Activated CD4-positive, CD25-positive, alpha-beta regulatory T cell treated with anti-CD3 and anti-CD28 coated beads, Interleukin-2, amount 50 U/mL, for 72 hours (primary cell): ENCODE data around the gene TUBB4B.
A peak's percentile ranks its signal among the peaks of the same experiment; 100 is the strongest.

Experiments used
- DNase-seq: peaks from one replicate; pipeline ENCODE4 v3.0.0; 2021

TUBB4B gene

GRCh38 chr9:137226338-137227053 is 14.6 kb upstream of the TUBB4B start:
- no peak for DNase-seq

GRCh38 chr9:137227054-137227852 is 13.8 kb upstream of the TUBB4B start, which contains the start of gene RNF224:
TSS of gene RNF224 (plus strand) at chr9:137227502. CDS start at chr9:137228336, 834 bp downstream.
- DNase-seq: peak; percentile 77

- no peak for DNase-seq
Measured at GRCh38 chr9:137227853-137228505, 13.1 kb upstream of the TUBB4B start.

DNA sequence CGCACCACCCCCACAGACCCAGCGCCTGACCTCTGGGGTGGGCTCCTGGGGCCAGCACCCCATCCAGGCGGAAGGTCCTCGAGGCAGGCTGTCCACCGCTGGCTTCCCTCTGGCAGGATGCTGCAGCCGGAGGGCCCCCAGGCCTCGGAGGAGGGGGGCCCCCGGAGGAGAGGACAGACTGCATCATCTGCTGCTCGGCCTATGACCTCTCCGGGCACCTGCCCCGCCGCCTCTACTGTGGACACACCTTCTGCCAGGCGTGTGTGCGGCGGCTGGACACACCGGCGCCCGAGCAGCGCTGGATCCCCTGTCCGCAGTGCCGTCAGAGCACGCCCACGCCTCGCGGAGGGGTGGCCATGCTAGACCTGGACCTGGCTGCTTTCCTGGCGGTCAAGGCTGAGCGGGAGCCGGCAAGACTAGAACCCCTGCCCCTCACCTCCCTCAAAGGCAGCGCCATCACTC is 12.6 kb upstream of the TUBB4B start:
- DNase-seq: no peak

DNA sequence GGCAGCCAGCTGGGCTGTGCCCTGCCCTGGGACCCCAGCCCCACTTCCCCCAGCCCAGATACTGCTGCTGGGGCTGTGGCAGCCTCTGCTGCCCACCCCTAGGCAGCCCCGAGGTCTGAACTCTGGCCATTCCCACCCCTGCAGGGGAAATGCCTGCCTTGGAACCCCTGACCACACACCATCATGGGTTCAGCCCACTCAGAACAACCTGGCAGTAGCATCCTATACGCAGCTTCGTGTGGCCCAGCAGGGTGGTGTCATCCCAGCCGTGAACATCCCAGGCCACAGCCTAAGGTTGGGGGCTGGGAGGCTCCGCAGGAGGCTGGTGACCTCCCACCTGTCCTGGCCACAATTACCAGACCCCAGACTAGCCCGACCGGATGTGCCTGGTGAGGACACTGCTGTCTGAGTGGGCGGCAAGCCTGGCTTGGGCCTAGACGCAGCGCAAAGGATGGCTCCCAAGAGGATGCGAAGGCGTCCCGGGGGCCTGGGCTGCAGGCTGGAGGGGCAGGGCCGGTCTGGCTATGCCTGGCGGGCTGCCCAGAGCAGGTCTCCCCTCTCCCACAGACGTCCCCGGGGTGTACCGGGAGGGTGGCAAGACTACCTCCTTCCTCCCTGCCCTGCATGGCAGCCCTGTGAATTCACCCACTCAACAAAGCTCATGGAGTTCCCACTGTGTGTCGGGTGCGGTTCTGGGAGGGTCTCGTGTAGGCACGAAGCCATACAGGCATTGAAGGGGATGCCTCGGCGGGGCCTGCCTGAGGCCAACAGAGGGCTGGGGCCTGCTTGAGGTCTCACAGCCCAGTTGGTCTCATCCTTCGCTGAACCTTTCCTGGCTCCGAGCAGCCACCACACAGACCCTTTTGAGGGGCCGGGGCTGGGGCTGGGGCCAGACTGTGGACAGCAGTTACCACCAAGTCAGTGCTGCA is 11.9 kb upstream of the TUBB4B start:
- no peak for DNase-seq

DNA sequence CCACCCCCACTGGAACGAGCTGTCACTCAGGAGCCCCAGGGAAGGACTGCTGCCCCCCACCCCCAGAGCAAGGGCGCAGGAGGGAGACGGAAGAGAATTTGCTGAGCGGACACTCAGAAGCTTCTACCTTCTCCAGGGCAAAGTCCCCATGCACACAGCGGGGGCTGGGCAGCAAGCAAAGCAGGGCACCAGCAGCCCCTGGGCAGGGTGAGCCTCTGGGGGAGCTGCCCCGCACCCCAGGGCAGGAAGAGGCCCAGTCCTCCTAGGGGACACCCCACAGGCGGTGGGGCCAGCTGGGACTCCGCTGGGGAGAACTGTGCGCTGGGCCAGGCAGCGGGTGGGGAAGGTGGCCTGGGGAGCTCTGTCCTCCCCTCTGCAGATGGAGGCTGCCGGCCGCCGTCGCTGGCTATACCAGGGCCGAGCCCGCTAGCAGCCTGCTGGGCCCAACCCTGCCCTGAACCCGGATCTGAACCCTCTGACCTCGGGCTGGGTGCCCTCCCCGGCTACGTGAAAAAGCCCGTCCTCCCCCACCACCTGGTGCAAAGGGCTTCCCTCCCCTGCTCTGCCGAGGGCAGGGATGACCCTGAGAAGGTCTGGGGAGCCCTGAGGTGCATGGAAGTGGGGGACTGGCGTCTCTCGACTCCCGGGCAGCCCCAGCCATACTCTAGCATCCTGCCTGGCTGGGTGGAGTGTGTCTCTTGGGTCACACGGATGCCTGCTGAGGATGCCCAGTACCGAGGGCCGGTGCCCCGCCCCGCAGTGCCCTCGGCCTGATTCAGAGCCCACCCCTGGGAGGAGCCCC is 11.0 kb upstream of the TUBB4B start:
- DNase-seq: no peak

DNA sequence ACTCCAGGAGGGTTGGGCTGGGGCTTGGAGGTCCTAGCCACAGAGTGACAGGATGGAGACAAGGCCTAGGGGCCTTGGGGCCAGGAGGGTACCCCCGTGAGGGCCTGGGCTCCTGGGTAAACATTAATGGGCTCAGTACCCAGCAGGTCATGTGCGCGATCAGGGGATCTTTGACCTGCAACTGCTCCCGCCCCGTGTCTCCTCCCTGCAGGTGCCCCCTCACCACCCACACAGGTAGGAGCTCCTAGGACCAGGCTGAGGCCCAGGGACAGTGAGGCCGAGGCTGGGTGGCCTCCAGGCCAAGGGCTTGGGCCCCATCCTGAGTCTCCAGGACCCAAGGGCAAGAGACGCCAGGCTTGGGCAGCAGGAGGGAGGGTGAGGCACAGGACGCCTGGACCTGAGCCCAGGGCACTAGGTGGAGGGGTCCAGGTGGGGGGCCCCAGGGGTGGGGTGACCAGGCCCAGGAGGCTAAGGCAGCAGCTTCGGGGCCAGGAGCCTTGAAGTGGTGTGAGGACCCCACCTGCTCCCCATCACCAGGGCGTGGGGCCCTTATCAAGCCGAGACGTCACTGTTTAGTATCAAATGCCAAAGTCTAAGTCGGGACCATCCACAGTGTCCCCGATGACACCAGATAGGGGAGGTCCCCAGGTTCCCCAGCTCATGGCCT is 10.2 kb upstream of the TUBB4B start, which contains the start of gene SLC34A3:
Gene SLC34A3, plus strand, starts transcription at position 197 of the 667 bp plus-strand sequence. CDS start 802 bp downstream, outside the sequence.
- no peak for DNase-seq

DNA sequence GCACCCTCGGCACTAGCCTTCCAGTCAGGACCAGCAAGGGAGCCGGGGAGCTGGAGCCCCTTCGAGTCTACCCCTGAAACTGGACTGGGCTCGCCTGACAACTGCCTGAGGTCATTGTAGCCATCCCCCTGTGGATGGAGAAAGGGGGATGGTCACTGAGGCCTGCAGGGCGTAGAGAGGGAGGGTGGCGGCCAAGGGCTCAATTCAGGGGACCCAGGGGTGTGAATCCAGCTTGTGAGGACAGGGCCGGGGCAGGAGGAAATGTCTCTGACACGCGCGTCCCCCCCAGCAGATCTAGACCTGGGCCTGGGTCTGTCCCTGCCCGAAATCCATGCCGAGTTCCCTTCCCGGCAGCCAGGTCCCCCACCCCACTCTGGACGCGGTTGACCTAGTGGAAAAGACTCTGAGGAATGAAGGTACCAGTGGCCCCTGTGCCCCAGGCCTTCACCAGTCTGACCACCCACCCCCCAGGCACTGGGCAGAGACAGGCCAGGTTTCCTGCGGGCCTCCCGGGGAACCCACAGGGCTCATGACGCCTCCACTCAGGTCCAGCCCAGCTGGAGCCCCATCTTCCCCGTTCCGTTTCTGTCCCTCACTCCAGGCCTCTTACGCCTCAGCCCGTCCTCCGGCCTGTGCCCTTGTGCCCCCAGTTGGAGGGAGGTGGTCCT is 9.6 kb upstream of the TUBB4B start:
- DNase-seq: no peak

GRCh38 chr9:137232101-137232500 is 9.0 kb upstream of the TUBB4B start:
- no peak for DNase-seq

DNA sequence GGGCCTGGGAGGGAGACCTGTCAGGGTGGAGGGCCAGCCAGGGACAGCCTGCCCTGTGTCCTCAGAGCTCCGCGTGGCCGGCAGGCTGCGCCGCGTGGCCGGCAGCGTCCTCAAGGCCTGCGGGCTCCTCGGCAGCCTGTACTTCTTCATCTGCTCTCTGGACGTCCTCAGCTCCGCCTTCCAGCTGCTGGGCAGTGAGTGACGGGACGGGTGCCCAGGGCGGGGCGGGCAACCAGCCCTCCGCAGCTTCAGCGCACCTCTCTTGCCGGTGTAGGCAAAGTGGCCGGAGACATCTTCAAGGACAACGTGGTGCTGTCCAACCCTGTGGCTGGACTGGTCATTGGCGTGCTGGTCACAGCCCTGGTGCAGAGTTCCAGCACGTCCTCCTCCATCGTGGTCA is 8.6 kb upstream of the TUBB4B start:
- no peak for DNase-seq

DNA sequence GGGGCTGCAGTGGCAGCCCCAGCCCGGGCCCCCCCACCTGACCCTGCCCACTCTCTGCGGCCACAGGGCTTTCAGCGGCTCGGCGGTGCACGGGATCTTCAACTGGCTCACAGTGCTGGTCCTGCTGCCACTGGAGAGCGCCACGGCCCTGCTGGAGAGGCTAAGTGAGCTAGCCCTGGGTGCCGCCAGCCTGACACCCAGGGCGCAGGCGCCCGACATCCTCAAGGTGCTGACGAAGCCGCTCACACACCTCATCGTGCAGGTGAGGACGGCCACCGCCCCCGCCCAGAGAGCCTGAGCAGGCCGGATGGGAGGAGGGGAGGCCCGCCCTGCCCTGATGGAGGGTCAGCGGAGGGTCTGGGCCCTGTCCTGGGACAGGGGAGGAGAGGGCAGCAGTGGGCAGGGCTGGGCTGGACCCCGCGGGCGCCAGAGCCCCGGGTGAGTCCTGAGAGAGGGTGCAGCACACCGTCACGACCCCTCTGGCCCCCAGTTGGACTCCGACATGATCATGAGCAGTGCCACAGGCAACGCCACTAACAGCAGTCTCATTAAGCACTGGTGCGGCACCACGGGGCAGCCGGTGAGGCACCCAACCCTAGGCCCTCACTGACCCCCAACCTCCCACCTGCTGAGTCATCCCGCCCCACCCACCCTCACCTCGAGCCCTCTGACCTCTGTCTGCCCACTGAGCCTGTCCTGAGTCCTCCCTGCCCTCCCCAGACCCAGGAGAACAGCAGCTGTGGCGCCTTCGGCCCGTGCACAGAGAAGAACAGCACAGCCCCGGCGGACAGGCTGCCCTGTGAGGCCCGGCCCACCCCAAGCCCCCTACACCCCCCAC is 7.7 kb upstream of the TUBB4B start:
- no peak for DNase-seq

DNA sequence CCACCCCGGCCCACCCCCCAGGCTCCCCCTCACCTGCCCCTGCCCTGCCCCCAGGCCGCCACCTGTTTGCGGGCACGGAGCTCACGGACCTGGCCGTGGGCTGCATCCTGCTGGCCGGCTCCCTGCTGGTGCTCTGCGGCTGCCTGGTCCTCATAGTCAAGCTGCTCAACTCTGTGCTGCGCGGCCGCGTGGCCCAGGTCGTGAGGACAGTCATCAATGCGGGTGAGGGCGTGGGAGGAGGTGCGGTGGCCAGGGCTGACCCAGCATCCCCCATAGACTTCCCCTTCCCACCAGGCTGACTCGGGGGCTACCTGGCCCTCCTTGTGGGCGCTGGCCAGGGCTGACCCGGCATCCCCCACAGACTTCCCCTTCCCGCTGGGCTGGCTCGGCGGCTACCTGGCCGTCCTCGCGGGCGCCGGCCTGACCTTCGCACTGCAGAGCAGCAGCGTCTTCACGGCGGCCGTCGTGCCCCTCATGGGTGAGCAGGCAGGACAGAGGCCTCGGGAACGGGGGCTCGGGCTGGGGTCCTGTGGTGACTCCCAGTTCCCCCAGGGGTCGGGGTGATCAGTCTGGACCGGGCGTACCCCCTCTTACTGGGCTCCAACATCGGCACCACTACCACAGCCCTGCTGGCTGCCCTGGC is 6.9 kb upstream of the TUBB4B start:
- no peak for DNase-seq

GRCh38 chr9:137234758-137235423 is 6.2 kb upstream of the TUBB4B start:
- no peak for DNase-seq

DNA sequence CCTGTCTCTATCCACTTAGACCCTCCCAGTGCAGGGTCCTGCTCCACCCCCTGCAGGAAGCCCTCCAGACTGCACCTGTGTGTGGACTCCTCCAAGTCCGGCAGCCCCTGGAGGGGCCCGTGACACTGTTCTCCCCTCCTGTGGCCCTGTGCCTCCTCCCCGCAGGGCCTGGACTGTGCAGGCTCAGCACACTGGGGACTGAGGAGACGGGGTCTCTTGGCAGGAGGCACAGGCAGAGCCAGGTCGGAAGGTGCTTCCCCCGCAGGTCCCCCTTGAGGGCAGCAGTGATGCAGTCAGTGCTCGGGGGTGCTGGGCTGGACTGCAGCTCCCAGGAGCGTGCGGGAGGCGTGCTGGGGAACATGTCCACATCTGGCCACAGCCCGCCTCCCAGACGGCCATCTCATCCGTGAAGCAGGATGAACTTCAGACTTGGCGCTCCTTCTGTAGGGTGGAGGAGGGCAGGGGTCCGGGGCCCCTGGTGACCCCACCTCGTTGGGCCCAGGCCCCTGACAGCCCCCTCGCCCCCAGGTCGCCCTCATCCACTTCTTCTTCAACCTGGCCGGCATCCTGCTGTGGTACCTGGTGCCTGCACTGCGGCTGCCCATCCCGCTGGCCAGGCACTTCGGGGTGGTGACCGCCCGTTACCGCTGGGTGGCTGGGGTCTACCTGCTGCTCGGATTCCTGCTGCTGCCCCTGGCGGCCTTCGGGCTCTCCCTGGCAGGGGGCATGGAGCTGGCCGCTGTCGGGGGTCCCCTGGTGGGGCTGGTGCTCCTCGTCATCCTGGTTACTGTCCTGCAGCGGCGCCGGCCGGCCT is 5.5 kb upstream of the TUBB4B start:
- no peak for DNase-seq

DNA sequence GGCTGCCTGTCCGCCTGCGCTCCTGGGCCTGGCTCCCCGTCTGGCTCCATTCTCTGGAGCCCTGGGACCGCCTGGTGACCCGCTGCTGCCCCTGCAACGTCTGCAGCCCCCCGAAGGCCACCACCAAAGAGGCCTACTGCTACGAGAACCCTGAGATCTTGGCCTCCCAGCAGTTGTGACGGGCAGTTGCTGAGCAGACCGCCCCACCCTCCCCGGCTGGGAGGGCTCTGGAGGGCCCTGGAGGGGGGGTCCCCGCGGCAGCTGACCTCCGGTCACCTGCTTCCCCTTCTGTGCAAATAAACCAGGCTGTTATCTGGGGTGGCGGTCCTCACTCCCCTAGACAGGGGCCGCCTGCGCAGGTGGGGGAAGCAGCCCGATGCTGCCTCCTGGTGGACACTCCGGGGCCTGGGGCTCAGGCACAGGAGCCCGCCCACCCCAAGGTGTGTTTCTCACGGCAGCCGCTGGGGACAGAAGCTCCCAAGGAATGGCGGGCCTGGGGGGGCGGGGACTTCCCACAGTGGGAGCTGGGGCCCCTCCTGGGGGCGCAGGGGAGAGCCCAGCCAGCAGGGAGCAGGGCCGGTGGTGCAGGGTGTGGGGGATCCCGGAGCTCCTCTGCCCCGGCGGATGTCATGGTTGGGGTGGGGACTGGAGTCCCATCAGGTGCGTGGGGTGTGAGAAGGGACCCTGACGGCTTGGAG is 4.7 kb upstream of the TUBB4B start:
- peak; percentile 91 for DNase-seq

- no peak for DNase-seq
Measured at GRCh38 chr9:137236936-137237421, 4.1 kb upstream of the TUBB4B start.
